SK-N-MC (cell line): ENCODE measurements around the gene CLCN1.

Source experiments
- DNase-seq: peaks from one replicate; pipeline ENCODE4 v3.0.0-alpha.2; 2011; ENCODE audit warnings: low read depth, low spot score
- H3K27ac ChIP-seq: fragments of 200-600 bp; sonication (generic); 2 replicates; pipeline ENCODE4 v1.5.1; 2016; ENCODE audit warnings: mixed run types
- H3K36me3 ChIP-seq: fragments of 200-600 bp; sonication (generic); 2 replicates; pipeline ENCODE4 v1.6.1; 2017; ENCODE audit warnings: antibody characterized with exemption, low read length, mixed read lengths; ENCODE audit not compliant: insufficient read depth
- H3K4me3 ChIP-seq: fragments of 200-600 bp; sonication (generic); 2 replicates; pipeline ENCODE4 v1.5.1; 2016
- H3K9ac ChIP-seq: fragments of 200-600 bp; sonication (generic); 2 replicates; pipeline ENCODE4 v1.8.0; 2017; ENCODE audit warnings: mixed run types, mixed read lengths; ENCODE audit not compliant: insufficient read length
- H3K9me3 ChIP-seq: fragments of 200-600 bp; sonication (generic); 2 replicates; pipeline ENCODE4 v1.6.1; 2017; ENCODE audit warnings: low read depth, mild to moderate bottlenecking, antibody characterized with exemption, low read length, moderate library complexity, mixed read lengths
- EZH2 ChIP-seq: fragments of 200-600 bp; sonication (generic); IDR thresholded peaks from one replicate; pipeline ENCODE4 v1.6.1; 2017; ENCODE audit warnings: antibody characterized with exemption
- FOXP2 ChIP-seq: optimal IDR thresholded peaks from 2 replicates; pipeline ENCODE3; 2011; ENCODE audit warnings: mild to moderate bottlenecking, moderate library complexity; ENCODE audit not compliant: insufficient read depth; ENCODE audit errors: extremely low read length, control extremely low read depth
- POLR2AphosphoS5 ChIP-seq: IDR thresholded peaks from 2 replicates; pipeline ENCODE4 v1.6.1; 2012; ENCODE audit warnings: mild to moderate bottlenecking, low read depth, low read length, borderline replicate concordance

Gene CLCN1

DNA sequence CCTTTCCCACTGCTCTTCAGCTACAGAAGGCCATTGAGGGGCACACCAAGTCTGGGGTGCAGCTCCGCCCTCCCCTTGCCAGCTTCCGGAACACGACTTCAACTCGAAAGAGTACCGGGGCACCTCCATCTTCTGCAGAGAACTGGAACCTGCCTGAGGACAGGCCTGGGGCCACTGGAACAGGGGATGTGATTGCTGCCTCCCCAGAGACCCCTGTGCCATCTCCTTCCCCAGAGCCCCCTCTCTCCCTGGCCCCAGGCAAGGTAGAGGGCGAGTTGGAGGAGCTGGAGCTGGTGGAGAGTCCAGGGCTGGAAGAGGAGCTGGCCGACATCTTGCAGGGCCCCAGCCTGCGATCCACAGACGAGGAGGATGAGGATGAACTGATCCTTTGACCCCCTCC, 35.7 kb downstream of the CLCN1 start:
- Histone ChIP-seq H3K9ac (no peak overlapping the region), H3K36me3 (no peaks in the 10 kb centered on the region), H3K27ac (no peak overlapping the region), H3K4me3 (no peak overlapping the region), H3K9me3 (no peaks in the 10 kb centered on the region)
- TF ChIP-seq EZH2 = no peak
- no peak for TF ChIP-seq FOXP2
- TF ChIP-seq POLR2AphosphoS5 = no peak
- no peak for DNase-seq

- Histone ChIP-seq H3K9me3 (no peaks in the 10 kb centered on the region), H3K36me3 (no peaks in the 10 kb centered on the region), H3K27ac (no peak overlapping the region), H3K4me3 (no peak overlapping the region), H3K9ac (no peak overlapping the region)
- TF ChIP-seq POLR2AphosphoS5 = no peak
- DNase-seq = no peak
Measured at GRCh38 chr7:143352531-143353002, 36.7 kb downstream of the CLCN1 start.

DNA sequence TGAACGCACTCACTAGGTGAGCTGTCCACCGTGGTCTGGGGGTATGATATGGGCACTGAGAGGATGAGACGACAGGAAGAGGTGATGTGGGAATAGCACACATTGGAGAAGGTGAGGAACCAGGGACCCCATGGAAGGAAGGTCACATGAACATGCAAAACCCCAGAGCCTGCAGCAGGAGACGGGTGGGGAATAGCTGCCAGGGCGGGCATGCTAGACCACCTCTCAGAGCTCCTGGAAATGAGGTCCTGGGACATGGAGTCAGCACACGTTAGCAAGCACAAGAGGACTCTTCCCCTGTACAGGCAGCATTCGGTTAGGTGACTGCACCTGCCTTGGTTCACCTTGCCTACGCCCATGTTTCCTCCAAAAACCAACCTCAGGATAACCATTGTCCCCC, 38.5 kb downstream of the CLCN1 start:
- no peak overlapping the region for H3K9ac ChIP-seq
- no peak for DNase-seq
- H3K27ac ChIP-seq = no peak overlapping the region
- TF ChIP-seq POLR2AphosphoS5 = no peak
- TF ChIP-seq FOXP2 = no peak
- no peak for TF ChIP-seq EZH2
- H3K36me3 ChIP-seq = no peaks in the 10 kb centered on the region
- H3K4me3 ChIP-seq = no peak overlapping the region
- H3K9me3 ChIP-seq = no peaks in the 10 kb centered on the region

- no peak overlapping the region for H3K9ac ChIP-seq
- TF ChIP-seq POLR2AphosphoS5 = no peak
- TF ChIP-seq FOXP2 = no peak
- no peak for TF ChIP-seq EZH2
- no peak for DNase-seq
- H3K4me3 ChIP-seq = no peak overlapping the region
- H3K36me3 ChIP-seq = no peaks in the 10 kb centered on the region
- H3K9me3 ChIP-seq = no peaks in the 10 kb centered on the region
- H3K27ac ChIP-seq = no peak overlapping the region
Measured at GRCh38 chr7:143354965-143355364, 39.1 kb downstream of the CLCN1 start.

DNA sequence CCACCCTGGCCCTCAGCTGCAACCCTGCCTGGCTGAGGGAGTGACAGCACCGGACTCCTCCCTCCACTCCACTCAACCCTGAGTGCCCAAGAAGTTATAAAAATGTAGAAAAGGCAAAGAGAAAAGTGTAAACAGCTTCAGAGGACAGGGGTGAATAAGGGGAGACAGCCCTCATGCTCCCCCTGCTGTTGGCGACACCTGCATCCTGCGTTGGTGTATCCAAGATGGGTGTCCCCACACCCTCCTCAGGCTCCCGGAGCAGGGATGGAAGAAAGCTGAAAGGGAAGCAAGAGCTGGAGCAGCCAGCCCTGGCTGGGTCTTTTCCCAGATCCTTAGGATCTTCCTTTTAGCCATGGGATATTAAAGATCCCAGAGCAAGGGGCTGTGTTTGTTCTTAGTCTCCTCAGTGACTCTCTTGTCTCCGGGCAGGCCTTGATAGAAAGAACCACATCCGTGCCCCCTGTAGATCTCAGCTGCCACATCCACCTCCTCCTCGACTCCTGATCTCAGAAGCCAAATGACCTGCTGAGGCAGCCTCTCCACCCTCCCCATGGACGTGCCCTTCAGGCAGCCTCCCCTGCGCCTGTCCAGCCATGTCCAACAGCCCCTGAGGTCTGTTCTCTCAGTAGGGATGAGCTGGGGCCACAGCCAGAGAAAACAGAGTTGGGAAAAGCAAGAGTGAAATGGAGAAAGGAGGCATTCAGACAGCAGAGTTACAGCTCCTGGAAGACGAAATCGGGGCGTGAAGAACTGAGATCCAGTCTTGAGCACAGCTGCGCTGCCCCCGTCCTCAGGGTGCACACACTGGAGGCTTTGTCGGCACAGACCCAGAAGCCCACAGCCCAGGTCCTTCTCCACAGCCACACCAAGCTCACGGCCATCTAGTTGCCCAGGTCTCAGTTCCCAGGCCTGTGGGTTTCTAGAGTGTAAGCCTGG, 39.8 kb downstream of the CLCN1 start:
- H3K36me3 ChIP-seq = no peaks in the 10 kb centered on the region
- H3K4me3 ChIP-seq = no peak overlapping the region
- H3K9ac ChIP-seq = no peak overlapping the region
- H3K9me3 ChIP-seq = no peaks in the 10 kb centered on the region
- no peak for DNase-seq
- TF ChIP-seq FOXP2 = no peak
- no peak for TF ChIP-seq POLR2AphosphoS5
- no peak for TF ChIP-seq EZH2
- H3K27ac ChIP-seq = no peak overlapping the region

DNA sequence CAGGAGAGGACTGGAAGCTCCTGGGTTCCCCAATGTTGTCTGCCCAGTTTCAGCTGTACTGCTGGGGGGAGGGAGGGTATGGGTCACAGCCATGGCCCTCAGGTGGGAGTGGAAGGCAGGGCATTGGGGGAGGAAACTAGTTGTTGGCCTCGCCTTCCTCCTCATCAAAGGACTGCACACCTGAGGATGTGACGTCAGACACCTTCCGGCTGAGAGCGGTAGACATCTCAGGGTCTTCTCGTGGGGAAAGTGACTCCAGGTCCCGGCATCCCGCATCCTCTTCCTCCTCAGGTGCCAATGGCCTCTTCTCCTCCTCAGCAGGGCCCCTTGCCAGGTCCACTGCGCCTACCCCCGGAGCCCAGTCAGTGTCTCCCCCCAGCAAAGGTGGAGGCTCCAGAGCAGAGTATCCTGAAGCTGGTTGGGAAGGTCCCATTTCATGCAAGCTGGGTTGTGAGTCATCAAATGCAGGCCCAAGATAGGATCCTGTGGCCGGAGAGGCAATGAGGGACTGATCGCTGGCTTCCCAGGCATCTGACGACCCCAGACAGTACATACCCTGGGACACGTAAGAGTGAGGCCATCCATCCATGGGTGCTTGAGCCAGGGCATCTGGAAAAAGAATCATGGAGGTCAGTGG, 40.6 kb downstream of the CLCN1 start:
- Histone ChIP-seq H3K9ac (no peak overlapping the region), H3K4me3 (no peak overlapping the region), H3K27ac (no peak overlapping the region), H3K36me3 (no peaks in the 10 kb centered on the region), H3K9me3 (no peaks in the 10 kb centered on the region)
- DNase-seq = no peak
- TF ChIP-seq POLR2AphosphoS5 (no peak), FOXP2 (no peak)

GRCh38 chr7:143358626-143359025, 42.7 kb downstream of the CLCN1 start:
- Histone ChIP-seq H3K9ac (no peak overlapping the region), H3K9me3 (no peaks in the 10 kb centered on the region), H3K4me3 (no peak overlapping the region), H3K36me3 (no peaks in the 10 kb centered on the region), H3K27ac (no peak overlapping the region)
- DNase-seq = no peak
- no peak for TF ChIP-seq EZH2
- TF ChIP-seq POLR2AphosphoS5 = no peak
- no peak for TF ChIP-seq FOXP2

- H3K36me3 ChIP-seq = no peaks in the 10 kb centered on the region
- TF ChIP-seq FOXP2 (no peak), POLR2AphosphoS5 (no peak), EZH2 (no peak)
- H3K9ac ChIP-seq = no peak overlapping the region
- no peak overlapping the region for H3K27ac ChIP-seq
- H3K9me3 ChIP-seq = no peaks in the 10 kb centered on the region
- DNase-seq = no peak
- no peak overlapping the region for H3K4me3 ChIP-seq
Measured at GRCh38 chr7:143359771-143360353, 44.0 kb downstream of the CLCN1 start.
